ENCODE results near the gene QRICH2.

Gene QRICH2

GRCh38 chr17:76333673-76334505, 25.8 kb upstream of the QRICH2 start:
- Histone ChIP-seq H3K4me1 (no peaks in the 10 kb centered on the region), H3K36me3 (peaks cover 11% of the 10 kb centered on the region)

GRCh38 chr17:76331083-76331482, 23.0 kb upstream of the QRICH2 start:
- no peak for DNase-seq
- no peaks in the 10 kb centered on the region for H3K27me3 ChIP-seq
- H3K36me3 ChIP-seq: peaks cover 18% of the 10 kb centered on the region
- no peaks in the 10 kb centered on the region for H3K9me3 ChIP-seq
- TF ChIP-seq CTCF (IDR thresholded peaks at IDR 0.05; ENCODE audit: low read depth, low read length): no peak
- no peak overlapping the region for H3K4me3 ChIP-seq (ENCODE audit: low read depth, low read length)
- H3K4me1 ChIP-seq: peaks cover 6% of the 10 kb centered on the region

More at GRCh38 chr17:76333673-76334505, 25.8 kb upstream of the QRICH2 start:
- no peak for TF ChIP-seq CTCF (IDR thresholded peaks at IDR 0.05; ENCODE audit: low read depth, low read length)
- no peaks in the 10 kb centered on the region for H3K9me3 ChIP-seq
- DNase-seq: no peak
- no peaks in the 10 kb centered on the region for H3K27me3 ChIP-seq
- H3K4me3 ChIP-seq (ENCODE audit: low read depth, low read length): no peak overlapping the region

GRCh38 chr17:76329664-76330063, 21.6 kb upstream of the QRICH2 start:
- Histone ChIP-seq H3K4me1 (peaks cover 7% of the 10 kb centered on the region), H3K9me3 (no peaks in the 10 kb centered on the region), H3K36me3 (peaks cover 18% of the 10 kb centered on the region), H3K4me3 (ENCODE audit: low read depth, low read length) (no peak overlapping the region), H3K27me3 (no peaks in the 10 kb centered on the region)
- no peak for DNase-seq
- TF ChIP-seq CTCF (IDR thresholded peaks at IDR 0.05; ENCODE audit: low read depth, low read length): no peak

- H3K4me3 ChIP-seq (ENCODE audit: low read depth, low read length): no peak overlapping the region
- DNase-seq: no peak
- H3K27me3 ChIP-seq: no peaks in the 10 kb centered on the region
- H3K9me3 ChIP-seq: no peaks in the 10 kb centered on the region
- H3K36me3 ChIP-seq: peaks cover 19% of the 10 kb centered on the region
- no peak for TF ChIP-seq CTCF (IDR thresholded peaks at IDR 0.05; ENCODE audit: low read depth, low read length)
- peaks cover 7% of the 10 kb centered on the region for H3K4me1 ChIP-seq
Observed at GRCh38 chr17:76327696-76328095, 19.6 kb upstream of the QRICH2 start.

GRCh38 chr17:76326306-76326705, 18.2 kb upstream of the QRICH2 start:
- Histone ChIP-seq H3K36me3 (peaks cover 23% of the 10 kb centered on the region), H3K4me1 (peaks cover 7% of the 10 kb centered on the region), H3K9me3 (no peaks in the 10 kb centered on the region), H3K27me3 (no peaks in the 10 kb centered on the region), H3K4me3 (ENCODE audit: low read depth, low read length) (no peak overlapping the region)
- no peak for DNase-seq
- TF ChIP-seq CTCF (IDR thresholded peaks at IDR 0.05; ENCODE audit: low read depth, low read length): no peak

- H3K4me3 ChIP-seq (ENCODE audit: low read depth, low read length): no peak overlapping the region
- peaks cover 17% of the 10 kb centered on the region for H3K36me3 ChIP-seq
- no peaks in the 10 kb centered on the region for H3K4me1 ChIP-seq
- no peak for DNase-seq
- no peaks in the 10 kb centered on the region for H3K27me3 ChIP-seq
- no peak for TF ChIP-seq CTCF (IDR thresholded peaks at IDR 0.05; ENCODE audit: low read depth, low read length)
- H3K9me3 ChIP-seq: no peaks in the 10 kb centered on the region
Observed at GRCh38 chr17:76318586-76318985, 10.5 kb upstream of the QRICH2 start.
